H1 (cell line): ENCODE measurements around the gene CNTF. TPM values are rescaled to one million over a fixed set of nuclear protein-coding genes. Genes with fewer than 3 reads are reported as not detected.

Source experiments
- CTCF ChIA-PET: fragments of 300-600 bp; sonication (Branson Sonifier 250); formaldehyde crosslinking; loops from one replicate; lab custom pipeline; 2021; ENCODE audit not compliant: partially characterized antibody; lab: Charles Lee
- POLR2A ChIA-PET: fragments of 300-600 bp; sonication (Branson Sonifier 250); formaldehyde crosslinking; loops from one replicate; lab custom pipeline; 2021; ENCODE audit warnings: inconsistent platforms; ENCODE audit not compliant: partially characterized antibody; lab: Charles Lee
- DNase-seq, 2 experiments: peaks; one replicate each; pipeline versions ENCODE4 v3.0.0 to v3.0.0-alpha.2; 2010 to 2022; ENCODE audit warnings: low spot score in 2 of 2, low read depth in 1 of 2, mixed read lengths in 1 of 2
- FAIRE-seq: peaks from 2 replicates; lab custom pipeline; 2011; peaks lifted over from hg19 to GRCh38; lab: Jason Lieb, UNC
- H2AFZ ChIP-seq: 2 replicates; pipeline ENCODE4 v1.8.1; 2012; ENCODE audit warnings: low read length, inconsistent platforms
- H2AK5ac ChIP-seq: 2 replicates; pipeline ENCODE4 v1.6.1; 2013; ENCODE audit warnings: low read depth, low read length
- H2BK120ac ChIP-seq: replicated peaks from 2 replicates; pipeline ENCODE3; 2013; ENCODE audit warnings: low read depth, low read length, inconsistent platforms
- H2BK12ac ChIP-seq: 2 replicates; pipeline ENCODE4 v1.6.1; 2013; ENCODE audit warnings: low read depth, low read length
- H2BK15ac ChIP-seq: 2 replicates; pipeline ENCODE4 v1.6.1; 2013; ENCODE audit warnings: low read length
- H2BK20ac ChIP-seq: 2 replicates; pipeline ENCODE4 v1.6.1; 2013; ENCODE audit warnings: low read length
- H2BK5ac ChIP-seq: 2 replicates; pipeline ENCODE4 v1.6.1; 2013; ENCODE audit warnings: low read depth, low read length
- H3K14ac ChIP-seq: 2 replicates; pipeline ENCODE4 v1.6.1; 2013; ENCODE audit warnings: inconsistent platforms; ENCODE audit not compliant: insufficient read length
- H3K18ac ChIP-seq: 2 replicates; pipeline ENCODE4 v1.6.1; 2013; ENCODE audit warnings: low read length; ENCODE audit errors: extremely low read depth
- H3K23ac ChIP-seq: 2 replicates; pipeline ENCODE4 v1.6.1; 2013; ENCODE audit warnings: inconsistent platforms; ENCODE audit not compliant: insufficient read length
- H3K23me2 ChIP-seq: 2 replicates; pipeline ENCODE4 v1.6.1; 2013; ENCODE audit warnings: low read depth, low read length
- H3K27ac ChIP-seq: 2 replicates; pipeline ENCODE4 v1.6.1; 2011; ENCODE audit warnings: low read depth, low read length, inconsistent platforms
- H3K27me3 ChIP-seq, 4 experiments: replicated peaks in 1 of 4; 1 replicate in 1 of 4; 2 replicates in 3 of 4; pipeline versions ENCODE4 v1.6.1 to v1.8.1; 2011 to 2013; ENCODE audit warnings: low read length in 3 of 4, mild to moderate bottlenecking in 3 of 4, inconsistent platforms in 2 of 4, mixed read lengths in 2 of 4, moderate library complexity in 1 of 4; ENCODE audit not compliant: control insufficient read depth in 3 of 4, insufficient read depth in 3 of 4; ENCODE audit errors: extremely low read depth in 1 of 4
- H3K36me3 ChIP-seq, 4 experiments: 2 replicates each; pipeline versions ENCODE4 v1.6.1 to v1.8.1; 2011 to 2013; ENCODE audit warnings: mild to moderate bottlenecking in 4 of 4, low read length in 3 of 4, moderate library complexity in 2 of 4, control low read depth in 1 of 4, inconsistent platforms in 1 of 4; ENCODE audit not compliant: insufficient read depth in 4 of 4, control insufficient read depth in 2 of 4
- H3K4ac ChIP-seq: replicated peaks from 2 replicates; pipeline ENCODE3; 2013; ENCODE audit warnings: low read length, low read depth, mixed read lengths, inconsistent platforms; ENCODE audit not compliant: insufficient read length
- H3K4me1 ChIP-seq, 4 experiments: replicated peaks in 1 of 4; 1 replicate in 1 of 4; 2 replicates in 3 of 4; pipeline versions ENCODE4 v1.6.1 to v1.8.1; 2011 to 2013; ENCODE audit warnings: low read length in 3 of 4, inconsistent platforms in 2 of 4, mixed read lengths in 1 of 4; ENCODE audit not compliant: insufficient read depth in 4 of 4, control insufficient read depth in 3 of 4
- H3K4me2 ChIP-seq, 2 experiments: 2 replicates each; pipeline versions ENCODE4 v1.6.1 to v1.8.1; 2011 to 2013; ENCODE audit warnings: low read depth in 2 of 2, low read length in 2 of 2, control low read depth in 1 of 2, inconsistent platforms in 1 of 2, mild to moderate bottlenecking in 1 of 2; ENCODE audit not compliant: insufficient read depth in 1 of 2
- H3K4me3 ChIP-seq, 4 experiments: fragments of 200-600, 300-600 bp in 1 of 4; sonication (generic), shearing (Covaris generic), sonication (Bioruptor Twin) in 1 of 4; 2 replicates each; pipeline versions ENCODE4 v1.5.1 to v1.8.1; 2011 to 2016; ENCODE audit warnings: low read length in 4 of 4, low read depth in 3 of 4, control low read depth in 2 of 4, inconsistent platforms in 2 of 4, mild to moderate bottlenecking in 2 of 4, mixed read lengths in 1 of 4, moderate library complexity in 1 of 4; ENCODE audit not compliant: insufficient read depth in 2 of 4; ENCODE audit errors: extremely low read depth in 1 of 4
- H3K56ac ChIP-seq: replicated peaks from 2 replicates; pipeline ENCODE3; 2013; ENCODE audit warnings: low read depth, mild to moderate bottlenecking, mixed read lengths, low read length, inconsistent platforms; ENCODE audit not compliant: insufficient read length
- H3K79me1 ChIP-seq: 2 replicates; pipeline ENCODE4 v1.6.1; 2013; ENCODE audit warnings: low read depth, low read length, control low read depth
- H3K79me2 ChIP-seq, 2 experiments: 2 replicates each; pipeline versions ENCODE4 v1.6.1 to v1.8.1; 2012 to 2013; ENCODE audit warnings: low read length in 2 of 2, mild to moderate bottlenecking in 2 of 2, inconsistent platforms in 1 of 2; ENCODE audit not compliant: insufficient read depth in 2 of 2, control insufficient read depth in 1 of 2
- H3K9ac ChIP-seq, 4 experiments: replicated peaks in 1 of 4; 1 replicate in 1 of 4; 2 replicates in 3 of 4; pipeline versions ENCODE4 v1.6.1 to v1.8.1; 2011 to 2013; ENCODE audit warnings: low read depth in 3 of 4, low read length in 3 of 4, control low read depth in 2 of 4, mild to moderate bottlenecking in 2 of 4, moderate library complexity in 2 of 4, inconsistent platforms in 1 of 4; ENCODE audit errors: extremely low read depth in 1 of 4
- H3K9me3 ChIP-seq, 2 experiments: 2 replicates each; pipeline versions ENCODE4 v1.6.1 to v1.8.1; 2012 to 2013; ENCODE audit warnings: mild to moderate bottlenecking in 2 of 2, moderate library complexity in 2 of 2, control low read depth in 1 of 2, inconsistent platforms in 1 of 2, low read depth in 1 of 2, low read length in 1 of 2, mixed read lengths in 1 of 2; ENCODE audit not compliant: insufficient read depth in 2 of 2
- H4K20me1 ChIP-seq, 2 experiments: replicated peaks in 1 of 2; 2 replicates each; pipeline versions ENCODE3 to v1.8.1; 2011 to 2013; ENCODE audit warnings: inconsistent platforms in 2 of 2, low read length in 2 of 2, mild to moderate bottlenecking in 1 of 2; ENCODE audit not compliant: insufficient read depth in 2 of 2, control insufficient read depth in 1 of 2
- H4K5ac ChIP-seq: 2 replicates; pipeline ENCODE4 v1.6.1; 2013; ENCODE audit warnings: low read length, low read depth, mixed read lengths, inconsistent platforms; ENCODE audit not compliant: insufficient read length
- H4K8ac ChIP-seq: 2 replicates; pipeline ENCODE4 v1.8.0; 2013; ENCODE audit warnings: mild to moderate bottlenecking, moderate library complexity, low read length, inconsistent platforms; ENCODE audit not compliant: insufficient read depth; ENCODE audit errors: extremely low read depth
- H4K91ac ChIP-seq: replicated peaks from 2 replicates; pipeline ENCODE3; 2013; ENCODE audit warnings: low read length, mixed read lengths, inconsistent platforms; ENCODE audit not compliant: insufficient read length
- RNF2 ChIP-seq: fragments of 200-900, 300-1000 bp; sonication (generic); IDR thresholded peaks from 2 replicates; pipeline ENCODE4 v1.7.1; 2016; ENCODE audit warnings: borderline replicate concordance, low read depth, mild to moderate bottlenecking, antibody characterized with exemption, low read length; ENCODE audit not compliant: poor library complexity, severe bottlenecking; ENCODE audit errors: missing control alignments
- SP1 ChIP-seq: IDR thresholded peaks from 2 replicates; pipeline ENCODE4 v1.6.1; 2011; ENCODE audit warnings: low read depth, low read length
- WGBS, 2 experiments: shearing (Covaris generic) in 1 of 2; methylation state at CpG; one replicate each; pipeline versions ENCODE4 v1.1.6 to v1.1.7; 2013 to 2015; ENCODE audit warnings: low lambda C conversion rate in 2 of 2, mixed read lengths in 2 of 2, inconsistent platforms in 1 of 2, low coverage in 1 of 2, missing lambda C conversion rate in 1 of 2; ENCODE audit not compliant: insufficient replicate concordance in 2 of 2, insufficient coverage in 1 of 2, insufficient read length in 1 of 2; ENCODE audit errors: extremely low coverage in 1 of 2, missing lambda C conversion rate in 1 of 2; 5-methylcytosine and 5-hydroxymethylcytosine counted together
- polyA plus RNA-seq, 7 experiments: library from polyadenylated mRNA; depleted of rRNA in 3 of 7; stranded (reverse) in 5 of 7; unstranded in 2 of 7; fragments of >200 nt in 5 of 7; fragments of 200-250 nt in 2 of 7; gene quantifications; 1 replicate in 5 of 7; 2 replicates in 1 of 7; 4 replicates in 1 of 7; pipeline versions ENCODE4 v1.2.1 to v1.2.3, GENCODE V29; 2011 to 2013; ENCODE audit warnings: missing spikeins in 2 of 7, mixed read lengths in 2 of 7
- total RNA-seq: library from RNA; stranded (reverse); fragmentation: NEBNext Ultra II Directional; extraction: Animal tissue kit (Norgen Biotek cat#: 25700); gene quantifications from 2 replicates; pipeline ENCODE4 v1.2.1, GENCODE V29; 2021

CNTF gene
- total and polyA plus RNA-seq, 2 of the 8 experiments (the other 6 are each of a cell fraction or from before 2014, with no cell fraction given) = 0.41 to 1.5 TPM

- no peaks in the 10 kb centered on the region for H3K9me3 ChIP-seq
- H3K27me3 ChIP-seq = no peaks in the 10 kb centered on the region
- H3K27ac ChIP-seq = no peak overlapping the region
- no peak overlapping the region for H3K18ac ChIP-seq
- no peaks in the 10 kb centered on the region for H3K4me1 ChIP-seq
- 77% methylated on average over 5 of the region's 5 CpGs; no CpG with 5 or more reads in 1 of the 2 experiments for WGBS, 2 experiments
- H2BK120ac ChIP-seq = no peak overlapping the region
- no peak overlapping the region for H2BK12ac ChIP-seq
- no peaks in the 10 kb centered on the region for H4K20me1 ChIP-seq
- H3K79me1 ChIP-seq = no peaks in the 10 kb centered on the region
- H2AFZ ChIP-seq = no peak overlapping the region
- H4K5ac ChIP-seq = no peak overlapping the region
- no peak overlapping the region for H3K14ac ChIP-seq
- H3K23me2 ChIP-seq = no peaks in the 10 kb centered on the region
- ChIA-PET POLR2A (no interaction called here), CTCF (interaction anchor here (0.7 to 2.6 kb wide), 5 partner anchors 11 to 28 kb away, joined by 3 to 11 read pairs (median 3); no protein-coding TSS in a partner anchor)
- no peak overlapping the region for H3K9ac ChIP-seq
- H2AK5ac ChIP-seq = no peak overlapping the region
- no peak overlapping the region for H2BK5ac ChIP-seq
- DNase-seq = no peak
- H3K23ac ChIP-seq = no peak overlapping the region
- no peaks in the 10 kb centered on the region for H3K79me2 ChIP-seq
- no peak overlapping the region for H2BK20ac ChIP-seq
- no peak overlapping the region for H3K4ac ChIP-seq
- no peak for FAIRE-seq
- no peaks in the 10 kb centered on the region for H3K36me3 ChIP-seq
- no peak overlapping the region for H3K4me3 ChIP-seq
- no peak overlapping the region for H2BK15ac ChIP-seq
- no peak overlapping the region for H3K56ac ChIP-seq
- H4K91ac ChIP-seq = no peak overlapping the region
- H4K8ac ChIP-seq = no peak overlapping the region
- H3K4me2 ChIP-seq = no peak overlapping the region
- TF ChIP-seq RNF2 = no peak
- no peak for TF ChIP-seq SP1
These were observed 37.6 kb downstream of the CNTF start for GRCh38 chr11:58659910-58660570.
